ENCODE results near the gene RPL9. TPM values are rescaled to one million over a fixed set of nuclear protein-coding genes. Genes with fewer than 3 reads are reported as not detected.

RPL9 gene
- total and polyA plus RNA-seq, 2 donors from 2014 or later, result 1,087 to 2,403 TPM

DNA sequence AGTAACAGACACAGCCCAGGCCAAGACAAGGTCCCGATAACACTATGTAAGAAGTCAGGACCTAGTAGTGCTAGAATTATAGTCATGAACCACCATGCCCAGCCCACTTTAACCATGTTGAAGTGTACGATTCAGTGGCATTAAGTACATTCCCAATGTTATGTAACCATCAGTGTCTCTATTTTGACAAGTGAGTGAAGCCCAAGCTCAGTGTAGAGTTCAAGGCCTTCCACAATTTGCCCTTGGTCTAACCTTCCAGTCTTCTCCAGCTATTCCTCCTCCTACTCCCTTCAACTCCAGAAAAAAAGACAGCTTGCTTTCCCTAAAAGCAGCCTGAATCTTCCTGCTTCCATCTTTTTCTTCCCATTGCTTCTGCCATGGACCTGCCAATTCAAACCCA lies 31.6 kb upstream of the RPL9 start:
- Histone ChIP-seq H3K9me3 (ENCODE audit: control insufficient read depth in 2 of 3, insufficient read depth in 1 of 3, low read length in 3 of 3) (no peaks in the 10 kb centered on the region), H3K4me3 (ENCODE audit: low read length in 3 of 3) (no peak overlapping the region), H3K36me3 (ENCODE audit: control insufficient read depth in 2 of 3, insufficient read depth in 3 of 3, low read length in 3 of 3) (no peaks in the 10 kb centered on the region), H3K9ac (ENCODE audit: low read length in 3 of 3) (no peak overlapping the region), H3K4me1 (ENCODE audit: control insufficient read depth in 2 of 3, insufficient read depth in 2 of 3, low read depth in 1 of 3, low read length in 3 of 3) (no peaks in the 10 kb centered on the region), H3K27me3 (ENCODE audit: control insufficient read depth, insufficient read depth, low read length) (no peaks in the 10 kb centered on the region), H3K27ac (ENCODE audit: low read depth in 2 of 2, low read length in 2 of 2) (no peak overlapping the region)
- intact Hi-C loops (cut with DNase I), result no loop called here
- FAIRE-seq (no peak), DNase-seq (no peak)
- TF ChIP-seq CTCF (IDR thresholded peaks at IDR 0.05; ENCODE audit: borderline replicate concordance, extremely low read depth, insufficient read depth), result no peak

- intact Hi-C loops (cut with DNase I), result no loop called here
- no peak for DNase-seq
Observed at GRCh38 chr4:39486221-39486804, 27.6 kb upstream of the RPL9 start.

GRCh38 chr4:39484582-39485272 lies 26.0 kb upstream of the RPL9 start:
- H3K9me3 ChIP-seq (ENCODE audit: control insufficient read depth in 2 of 3, insufficient read depth in 1 of 3, low read length in 3 of 3), result no peaks in the 10 kb centered on the region
- FAIRE-seq (no peak), DNase-seq (no peak)
- H3K9ac ChIP-seq (ENCODE audit: low read length in 3 of 3), result no peak overlapping the region
- no peaks in the 10 kb centered on the region for H3K4me1 ChIP-seq (ENCODE audit: control insufficient read depth in 2 of 3, insufficient read depth in 2 of 3, low read depth in 1 of 3, low read length in 3 of 3)
- intact Hi-C loops (cut with DNase I), result no loop called here
- no peak overlapping the region for H3K27ac ChIP-seq (ENCODE audit: low read depth in 2 of 2, low read length in 2 of 2)
- no peaks in the 10 kb centered on the region for H3K36me3 ChIP-seq (ENCODE audit: control insufficient read depth in 2 of 3, insufficient read depth in 3 of 3, low read length in 3 of 3)
- H3K27me3 ChIP-seq (ENCODE audit: control insufficient read depth, insufficient read depth, low read length), result no peaks in the 10 kb centered on the region
- TF ChIP-seq CTCF (IDR thresholded peaks at IDR 0.05; ENCODE audit: borderline replicate concordance, extremely low read depth, insufficient read depth), result no peak
- no peak overlapping the region for H3K4me3 ChIP-seq (ENCODE audit: low read length in 3 of 3)

More at GRCh38 chr4:39486221-39486804, 27.6 kb upstream of the RPL9 start:
- TF ChIP-seq CTCF (IDR thresholded peaks at IDR 0.05; ENCODE audit: borderline replicate concordance, extremely low read depth, insufficient read depth), result no peak
- H3K36me3 ChIP-seq (ENCODE audit: control insufficient read depth in 2 of 3, insufficient read depth in 3 of 3, low read length in 3 of 3), result no peaks in the 10 kb centered on the region
- no peaks in the 10 kb centered on the region for H3K9me3 ChIP-seq (ENCODE audit: control insufficient read depth in 2 of 3, insufficient read depth in 1 of 3, low read length in 3 of 3)
- no peak overlapping the region for H3K4me3 ChIP-seq (ENCODE audit: low read length in 3 of 3)
- no peaks in the 10 kb centered on the region for H3K4me1 ChIP-seq (ENCODE audit: control insufficient read depth in 2 of 3, insufficient read depth in 2 of 3, low read depth in 1 of 3, low read length in 3 of 3)
- no peak overlapping the region for H3K27ac ChIP-seq (ENCODE audit: low read depth in 2 of 2, low read length in 2 of 2)
- no peaks in the 10 kb centered on the region for H3K27me3 ChIP-seq (ENCODE audit: control insufficient read depth, insufficient read depth, low read length)
- no peak for FAIRE-seq
- H3K9ac ChIP-seq (ENCODE audit: low read length in 3 of 3), result no peak overlapping the region

Measured in kidney (tissue), 14 donors.